Calu3 (cell line): ENCODE results near the gene KIAA0586. TPM values are rescaled to one million over a fixed set of nuclear protein-coding genes. Genes with fewer than 3 reads are reported as not detected.

Experiments
- BruUV-seq: library from RNA; stranded (reverse); fragments of 400-500 nt; replicated peaks from 2 replicates; lab custom pipeline; 2021; lab: Mats Ljungman, UMichigan
- CTCF ChIA-PET: fragments of 300-600 bp; sonication (Branson Sonifier 250); formaldehyde crosslinking; loops from one replicate; lab custom pipeline; 2022; ENCODE audit warnings: antibody characterized with exemption; lab: Charles Lee
- DNase-seq: peaks from one replicate; pipeline ENCODE4 v3.0.0; 2022
- H3K27ac Mint-ChIP-seq: one replicate; pipeline ENCODE4 v1.8.0; 2022; ENCODE audit warnings: mixed read lengths; ENCODE audit not compliant: unreplicated experiment
- H3K27me3 Mint-ChIP-seq: one replicate; pipeline ENCODE4 v1.8.0; 2022; ENCODE audit warnings: mixed read lengths; ENCODE audit not compliant: unreplicated experiment
- H3K36me3 Mint-ChIP-seq: one replicate; pipeline ENCODE4 v1.8.0; 2022; ENCODE audit warnings: mild to moderate bottlenecking, moderate library complexity, mixed read lengths; ENCODE audit not compliant: insufficient read depth, unreplicated experiment
- H3K4me1 Mint-ChIP-seq: one replicate; pipeline ENCODE4 v1.8.0; 2022; ENCODE audit warnings: mild to moderate bottlenecking, low read depth, mixed read lengths; ENCODE audit not compliant: unreplicated experiment
- H3K4me3 Mint-ChIP-seq: one replicate; pipeline ENCODE4 v1.8.0; 2022; ENCODE audit warnings: mild to moderate bottlenecking, low read depth, moderate library complexity, mixed read lengths; ENCODE audit not compliant: unreplicated experiment
- H3K9me3 Mint-ChIP-seq: one replicate; pipeline ENCODE4 v1.8.0; 2022; ENCODE audit warnings: low read depth, mixed read lengths; ENCODE audit not compliant: unreplicated experiment
- intact Hi-C: fragments of 100-400 bp; cut with micrococcal nuclease; formaldehyde crosslinking; loops from one replicate; pipeline ENCODE4 v1.10.0; 2022; ENCODE audit not compliant: unreplicated experiment
- total RNA-seq: library from RNA; stranded (reverse); gene quantifications from 2 replicates; pipeline ENCODE4 v1.2.3, GENCODE V29; 2022
- TF ChIP-seq, protein P1 (sequence below): fragments of 200-600 bp; IDR thresholded peaks from one replicate; pipeline ENCODE4 v1.8.0; 2022; ENCODE audit warnings: antibody characterized with exemption; ENCODE audit not compliant: unreplicated experiment

Gene KIAA0586
- total RNA-seq, 1 experiment from 2014 or later, result 19.3 TPM

DNA sequence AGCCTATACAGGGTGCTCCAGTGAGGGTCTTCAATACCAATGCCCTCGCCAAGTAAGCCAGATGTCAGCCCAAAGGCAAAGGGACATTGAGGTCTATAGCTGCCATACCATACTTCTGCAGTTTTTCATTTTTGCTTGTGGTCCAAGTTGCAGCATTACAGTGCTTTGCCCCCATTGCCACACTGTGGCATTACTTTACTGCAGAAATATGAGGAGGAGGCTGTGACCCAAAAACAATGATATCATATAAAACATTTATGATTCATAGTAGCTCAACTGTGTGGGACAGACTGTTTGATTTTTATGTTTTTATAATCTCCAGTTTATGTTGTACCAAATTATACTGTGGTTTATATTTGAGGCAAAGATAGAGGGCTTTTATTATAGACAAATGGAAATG is 64.1 kb downstream of the KIAA0586 start:
- TF ChIP-seq, protein P1, sequence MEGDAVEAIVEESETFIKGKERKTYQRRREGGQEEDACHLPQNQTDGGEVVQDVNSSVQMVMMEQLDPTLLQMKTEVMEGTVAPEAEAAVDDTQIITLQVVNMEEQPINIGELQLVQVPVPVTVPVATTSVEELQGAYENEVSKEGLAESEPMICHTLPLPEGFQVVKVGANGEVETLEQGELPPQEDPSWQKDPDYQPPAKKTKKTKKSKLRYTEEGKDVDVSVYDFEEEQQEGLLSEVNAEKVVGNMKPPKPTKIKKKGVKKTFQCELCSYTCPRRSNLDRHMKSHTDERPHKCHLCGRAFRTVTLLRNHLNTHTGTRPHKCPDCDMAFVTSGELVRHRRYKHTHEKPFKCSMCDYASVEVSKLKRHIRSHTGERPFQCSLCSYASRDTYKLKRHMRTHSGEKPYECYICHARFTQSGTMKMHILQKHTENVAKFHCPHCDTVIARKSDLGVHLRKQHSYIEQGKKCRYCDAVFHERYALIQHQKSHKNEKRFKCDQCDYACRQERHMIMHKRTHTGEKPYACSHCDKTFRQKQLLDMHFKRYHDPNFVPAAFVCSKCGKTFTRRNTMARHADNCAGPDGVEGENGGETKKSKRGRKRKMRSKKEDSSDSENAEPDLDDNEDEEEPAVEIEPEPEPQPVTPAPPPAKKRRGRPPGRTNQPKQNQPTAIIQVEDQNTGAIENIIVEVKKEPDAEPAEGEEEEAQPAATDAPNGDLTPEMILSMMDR, result no peak
- no peak overlapping the region for H3K27ac Mint-ChIP-seq
- H3K4me3 Mint-ChIP-seq, result no peak overlapping the region
- no TSS peak for BruUV-seq
- no peaks in the 10 kb centered on the region for H3K4me1 Mint-ChIP-seq
- no peaks in the 10 kb centered on the region for H3K27me3 Mint-ChIP-seq
- DNase-seq, result no peak
- H3K9me3 Mint-ChIP-seq, result no peaks in the 10 kb centered on the region
- intact Hi-C loops, result no loop called here
- H3K36me3 Mint-ChIP-seq, result no peaks in the 10 kb centered on the region
- CTCF ChIA-PET, result interaction anchor here (0.6 kb wide), 1 partner anchor 15 kb away, joined by 6 read pairs; no protein-coding TSS in a partner anchor

DNA sequence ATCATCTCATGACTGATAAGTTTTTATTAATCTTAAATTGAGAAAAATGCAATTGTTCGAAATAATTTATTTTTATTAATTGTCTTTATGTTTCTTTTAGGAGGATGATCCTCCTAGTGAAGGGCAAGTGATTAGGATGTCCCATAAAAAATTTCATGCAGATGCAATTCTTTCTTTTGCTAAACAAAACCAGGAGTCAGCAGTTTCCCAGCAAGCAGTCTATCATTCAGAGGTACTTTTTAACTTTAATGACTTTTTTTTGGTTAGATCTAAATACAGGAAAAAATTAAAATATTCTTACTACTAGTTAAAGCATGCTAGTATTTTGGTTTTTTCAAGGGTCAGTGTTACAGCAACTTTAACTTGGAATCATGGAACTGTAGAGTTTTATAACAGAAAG is 64.5 kb downstream of the KIAA0586 start:
- Mint-ChIP-seq H3K4me3 (no peak overlapping the region), H3K27me3 (no peaks in the 10 kb centered on the region), H3K27ac (no peak overlapping the region), H3K4me1 (no peaks in the 10 kb centered on the region), H3K9me3 (no peaks in the 10 kb centered on the region), H3K36me3 (no peaks in the 10 kb centered on the region)
- DNase-seq, result no peak
- TF ChIP-seq, protein P1, result no peak
- intact Hi-C loops, result no loop called here
- no TSS peak for BruUV-seq
- CTCF ChIA-PET, result no interaction called here

GRCh38 chr14:58501214-58501816 is 73.8 kb downstream of the KIAA0586 start:
- H3K27me3 Mint-ChIP-seq, result no peaks in the 10 kb centered on the region
- no peak overlapping the region for H3K4me3 Mint-ChIP-seq
- H3K27ac Mint-ChIP-seq, result no peak overlapping the region
- no peaks in the 10 kb centered on the region for H3K4me1 Mint-ChIP-seq
- no TSS peak for BruUV-seq
- intact Hi-C loops, result loop anchor here (1.0 to 10.0 kb wide), 5 partner anchors 136 to 623 kb away; partner anchors contain the start of gene DACT1
- peak; percentile 16 for DNase-seq
- TF ChIP-seq, protein P1, result peak; percentile 62
- CTCF ChIA-PET, result interaction anchor here (0.6 to 1.3 kb wide), 10 partner anchors 10 to 554 kb away, joined by 3 to 11 read pairs (median 4); partner anchors contain the start of gene DACT1
- no peaks in the 10 kb centered on the region for H3K9me3 Mint-ChIP-seq
- no peaks in the 10 kb centered on the region for H3K36me3 Mint-ChIP-seq

GRCh38 chr14:58513272-58513671 is 85.8 kb downstream of the KIAA0586 start:
- H3K4me3 Mint-ChIP-seq, result no peak overlapping the region
- intact Hi-C loops, result no loop called here
- CTCF ChIA-PET, result no interaction called here
- no TSS peak for BruUV-seq
- TF ChIP-seq, protein P1, result no peak
- H3K9me3 Mint-ChIP-seq, result no peaks in the 10 kb centered on the region
- H3K27ac Mint-ChIP-seq, result no peak overlapping the region
- no peaks in the 10 kb centered on the region for H3K36me3 Mint-ChIP-seq
- H3K27me3 Mint-ChIP-seq, result no peaks in the 10 kb centered on the region
- H3K4me1 Mint-ChIP-seq, result no peaks in the 10 kb centered on the region
- DNase-seq, result no peak
